ENCODE data around the gene ECEL1.
"Not testable (repeated sequence)": the region's sequence is repeated elsewhere in the genome, so short reads cannot be mapped to it uniquely, and the experiment has no call there.

ECEL1 gene

GRCh38 chr2:232487385-232488096, at the start of gene ECEL1:
Gene ECEL1 (minus strand): TSS chr2:232487834. CDS start chr2:232486653, 1,181 bp downstream.
- DNase-seq (ENCODE audit: low read depth in 2 of 2): no peak

GRCh38 chr2:232537079-232537478, 49.4 kb upstream of the ECEL1 start:
- DNase-seq (ENCODE audit: low read depth in 2 of 2): no peak

DNA sequence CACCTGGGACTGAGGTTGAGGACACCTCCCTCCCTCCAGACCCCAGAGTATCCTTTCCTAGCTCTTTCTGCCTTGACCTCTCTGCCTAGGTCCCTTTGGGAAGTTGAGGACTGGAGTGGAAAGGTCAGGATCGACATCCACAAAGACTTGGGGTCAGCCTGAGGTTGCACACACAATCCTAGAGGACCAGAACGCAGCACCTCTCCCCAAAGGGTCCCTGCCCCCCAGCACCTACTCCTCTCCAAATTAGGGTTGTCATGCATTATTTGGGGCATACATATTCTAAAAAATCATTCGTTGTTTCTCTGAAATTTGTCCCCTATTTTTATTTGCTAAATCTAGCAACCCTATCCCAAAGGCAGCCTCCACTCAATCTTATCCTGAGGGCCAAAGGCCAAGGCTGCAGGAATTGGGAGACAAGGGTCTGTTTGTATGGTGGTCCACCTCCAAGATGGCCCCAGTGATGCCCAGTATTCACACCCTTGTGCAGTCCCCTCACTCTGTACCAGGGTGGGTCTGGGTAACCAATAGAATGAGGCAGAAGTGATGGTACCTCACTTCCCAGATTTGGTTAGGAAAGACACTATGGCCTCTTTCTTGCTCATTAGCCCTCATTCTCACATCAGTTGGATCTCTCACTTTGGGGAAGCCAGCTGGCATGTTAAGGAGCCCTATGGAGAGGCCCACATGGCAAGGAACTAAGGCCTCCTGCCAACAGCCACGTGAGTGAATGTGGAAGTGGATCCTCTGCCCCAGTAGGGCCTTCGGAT, 48.3 kb upstream of the ECEL1 start:
- DNase-seq (ENCODE audit: low read depth in 2 of 2): no peak

- DNase-seq (ENCODE audit: low read depth in 2 of 2): no peak
Measured at GRCh38 chr2:232534940-232535651, 47.5 kb upstream of the ECEL1 start.

- no peak for DNase-seq (ENCODE audit: low read depth in 2 of 2)
Measured at GRCh38 chr2:232533944-232534710, 46.5 kb upstream of the ECEL1 start.

- not testable (repeated sequence) for DNase-seq (ENCODE audit: low read depth in 2 of 2)
Measured at GRCh38 chr2:232532821-232533220, 45.2 kb upstream of the ECEL1 start.

DNA sequence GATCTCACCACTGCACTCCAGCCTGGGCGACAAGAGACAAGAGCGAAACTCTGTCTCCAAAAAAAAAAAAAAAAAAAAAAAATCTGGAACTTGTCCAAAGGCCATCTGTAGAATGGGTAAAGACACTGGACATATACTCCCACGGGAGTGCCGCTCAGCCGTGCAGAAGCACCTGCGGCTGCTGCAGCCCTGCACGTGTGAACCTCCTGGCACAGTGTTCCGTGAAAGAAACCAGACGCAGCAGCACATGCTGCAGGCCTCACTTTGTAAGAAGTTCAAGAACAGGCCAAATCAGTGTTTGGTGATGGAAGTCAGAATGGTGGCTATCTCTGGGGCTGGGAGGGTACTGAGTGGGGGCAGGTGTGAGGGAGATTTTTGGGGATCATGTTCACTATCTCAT, 44.8 kb upstream of the ECEL1 start:
- no peak for DNase-seq (ENCODE audit: low read depth in 2 of 2)

DNA sequence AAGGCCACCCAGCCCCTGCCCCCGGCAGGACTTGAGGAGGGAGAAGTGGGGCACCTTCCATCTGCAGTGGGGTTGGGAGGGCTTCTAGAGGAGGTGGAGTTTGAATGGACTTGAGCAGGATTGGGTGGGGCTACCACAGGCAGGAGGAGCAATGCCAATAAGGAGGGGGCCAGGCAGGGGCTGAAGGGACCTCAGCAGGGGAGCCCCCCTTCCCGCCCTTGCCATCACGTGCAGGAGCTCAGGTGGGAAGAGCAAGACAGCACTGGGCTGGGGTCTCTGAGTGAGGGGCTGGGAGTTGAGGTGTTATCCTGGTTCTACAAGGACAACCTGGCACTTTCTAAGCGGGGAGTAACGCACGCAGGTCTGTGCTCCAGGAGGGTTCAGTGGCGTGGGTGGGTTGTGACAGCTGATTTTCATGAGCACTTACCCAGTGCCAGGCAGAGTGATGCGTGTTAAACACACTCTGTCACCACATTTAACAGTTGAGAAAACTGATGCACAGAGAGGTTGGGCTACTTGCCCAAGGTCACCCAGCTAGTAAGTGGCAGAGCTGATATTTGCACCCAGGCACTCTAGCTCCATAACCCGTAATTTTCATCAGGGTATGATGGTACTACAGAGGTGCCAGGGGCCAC, 43.1 kb upstream of the ECEL1 start:
- DNase-seq (ENCODE audit: low read depth in 2 of 2): no peak

DNA sequence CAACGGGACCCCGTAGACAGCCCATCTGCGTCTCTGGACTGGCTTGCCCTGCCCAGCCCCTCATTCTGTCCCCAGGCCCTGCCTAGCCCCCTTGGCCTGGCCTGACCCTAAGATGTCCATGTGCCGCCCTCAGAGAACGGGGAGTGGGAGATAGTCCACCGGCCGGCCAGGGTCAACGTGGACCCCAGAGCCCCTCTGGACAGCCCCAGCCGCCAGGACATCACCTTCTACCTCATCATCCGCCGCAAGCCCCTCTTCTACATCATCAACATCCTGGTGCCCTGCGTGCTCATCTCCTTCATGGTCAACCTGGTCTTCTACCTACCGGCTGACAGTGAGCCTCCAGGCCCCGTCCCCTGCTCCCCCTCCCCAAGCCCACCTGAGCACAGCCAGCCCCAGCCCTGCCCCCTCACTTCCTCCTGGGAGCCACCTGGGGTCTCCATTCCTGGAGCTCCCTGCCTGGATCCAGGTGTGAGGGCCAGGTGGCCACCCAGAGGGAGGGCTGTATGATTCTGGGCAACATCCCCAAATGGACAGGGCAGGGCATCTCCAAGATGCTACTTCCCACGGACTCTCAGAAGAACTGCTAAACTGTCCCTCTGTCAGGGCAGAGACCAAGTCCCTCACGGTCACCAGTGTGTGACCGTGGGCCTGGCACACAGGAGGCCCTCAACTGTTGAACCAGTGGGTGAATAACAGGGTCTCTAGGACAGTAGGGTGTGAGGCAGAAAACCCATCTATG, 42.3 kb upstream of the ECEL1 start:
- no peak for DNase-seq (ENCODE audit: low read depth in 2 of 2)

GRCh38 chr2:232528746-232529460, 41.3 kb upstream of the ECEL1 start:
- DNase-seq (ENCODE audit: low read depth in 2 of 2): no peak

GRCh38 chr2:232527905-232528470, 40.4 kb upstream of the ECEL1 start:
- DNase-seq (ENCODE audit: low read depth in 2 of 2): no peak

DNA sequence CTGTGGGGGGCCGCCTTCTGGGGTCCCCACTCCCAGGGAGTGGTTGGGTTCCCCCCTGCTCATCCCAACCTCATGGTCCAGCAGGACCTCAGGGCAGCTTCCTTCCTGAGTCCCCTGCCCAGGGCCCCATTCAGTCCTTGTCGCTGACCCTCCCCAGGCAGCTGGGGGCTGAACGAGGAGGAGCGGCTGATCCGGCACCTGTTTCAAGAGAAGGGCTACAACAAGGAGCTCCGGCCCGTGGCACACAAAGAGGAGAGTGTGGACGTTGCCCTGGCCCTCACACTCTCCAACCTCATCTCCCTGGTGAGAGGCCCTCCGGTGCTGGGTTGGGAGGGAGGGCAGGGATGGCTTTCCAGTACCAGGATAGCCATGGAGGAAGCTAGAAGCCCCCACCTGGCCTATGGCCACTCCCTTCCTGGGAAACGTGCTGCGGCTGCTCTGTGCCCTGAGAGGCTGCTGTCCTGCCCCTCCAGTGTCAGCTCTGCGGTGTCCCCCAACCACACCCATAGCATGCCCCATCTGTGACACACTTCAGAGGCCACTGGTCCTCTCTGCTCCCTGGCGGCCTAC, 38.8 kb upstream of the ECEL1 start:
- no peak for DNase-seq (ENCODE audit: low read depth in 2 of 2)

DNA sequence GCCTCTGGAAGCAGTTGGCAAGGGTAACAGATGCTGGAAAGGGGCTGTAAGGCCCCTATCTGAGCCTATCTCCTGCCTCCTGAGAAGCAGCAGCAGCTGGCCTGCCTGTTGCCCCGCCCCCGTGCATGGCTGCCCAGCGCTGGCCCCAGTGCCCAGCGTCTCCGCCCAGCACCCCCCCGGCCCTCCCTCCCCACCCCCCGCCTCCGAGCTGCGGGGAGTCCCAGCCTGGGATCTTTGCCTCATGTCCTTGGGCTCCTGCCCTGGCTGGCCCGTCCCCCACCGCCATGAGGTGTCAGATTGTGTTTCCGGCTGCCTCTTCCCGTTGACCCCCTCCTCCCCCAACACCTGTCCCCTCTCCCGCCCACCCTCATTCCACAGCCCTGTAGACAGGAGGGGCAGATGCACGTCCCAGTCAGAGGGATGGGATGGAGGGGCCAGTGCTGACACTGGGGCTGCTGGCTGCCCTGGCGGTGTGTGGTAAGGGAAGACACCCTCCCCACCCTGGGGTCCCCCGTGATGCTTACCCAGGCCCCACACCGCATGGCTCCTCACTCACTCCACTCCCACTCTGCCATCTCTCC, 38.2 kb upstream of the ECEL1 start, which contains the start of gene CHRND:
CHRND (plus strand) TSS at position 370 of the 581 bp plus-strand sequence; CDS start at position 426, 56 bp downstream.
- no peak for DNase-seq (ENCODE audit: low read depth in 2 of 2)

DNA sequence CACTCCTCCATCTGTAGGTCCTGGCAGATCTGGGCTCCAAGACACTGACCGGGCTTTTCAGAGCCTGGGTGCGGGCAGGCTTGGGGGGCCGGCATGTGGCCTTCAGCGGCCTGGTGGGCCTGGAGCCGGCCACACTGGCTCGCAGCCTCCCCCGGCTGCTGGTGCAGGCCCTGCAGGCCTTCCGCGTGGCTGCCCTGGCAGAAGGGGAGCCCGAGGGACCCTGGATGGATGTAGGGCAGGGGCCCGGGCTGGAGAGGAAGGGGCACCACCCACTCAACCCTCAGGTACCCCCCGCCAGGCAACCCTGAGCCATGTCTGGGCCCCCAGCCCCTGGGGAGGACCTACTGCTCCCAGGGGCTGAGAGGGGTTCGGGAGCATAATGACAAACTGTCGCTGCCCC, 37.6 kb upstream of the ECEL1 start:
- no peak for DNase-seq (ENCODE audit: low read depth in 2 of 2)

- no peak for DNase-seq (ENCODE audit: low read depth in 2 of 2)
Measured at GRCh38 chr2:232524771-232525170, 37.1 kb upstream of the ECEL1 start.

- no peak for DNase-seq (ENCODE audit: low read depth in 2 of 2)
Measured at GRCh38 chr2:232523682-232524597, 36.3 kb upstream of the ECEL1 start.

GRCh38 chr2:232523402-232523681, 35.7 kb upstream of the ECEL1 start:
- DNase-seq (ENCODE audit: low read depth in 2 of 2): no peak
